RWPE2 (cell line): ENCODE results near the gene TMEM250.

Source experiments
- ATAC-seq: fragments of 200-7000 bp; cut with Tn5 transposase; 3 replicates; pipeline ENCODE4 v1.9.1; 2021; ENCODE audit warnings: low read depth
- DNase-seq: peaks from one replicate; pipeline ENCODE4 v3.0.0-alpha.2; 2020; ENCODE audit warnings: low spot score
- H3K27ac ChIP-seq: fragments of 450-650 bp; 2 replicates; pipeline ENCODE4 v1.5.1; 2017; ENCODE audit warnings: mild to moderate bottlenecking; ENCODE audit not compliant: poor library complexity, severe bottlenecking
- H3K27me3 ChIP-seq: fragments of 250-450 bp; sonication (Bioruptor Pico); 2 replicates; pipeline ENCODE4 v1.5.1; 2021; ENCODE audit warnings: mild to moderate bottlenecking, moderate library complexity; ENCODE audit not compliant: insufficient read depth, poor library complexity, severe bottlenecking
- H3K36me3 ChIP-seq: fragments of 250-450 bp; sonication (Bioruptor Pico); 2 replicates; pipeline ENCODE4 v1.5.1; 2020; ENCODE audit warnings: low read depth, mild to moderate bottlenecking, moderate library complexity
- H3K4me1 ChIP-seq: fragments of 250-450 bp; sonication (Bioruptor Pico); 2 replicates; pipeline ENCODE4 v1.5.1; 2021; ENCODE audit warnings: mild to moderate bottlenecking, moderate library complexity; ENCODE audit not compliant: insufficient read depth, poor library complexity, severe bottlenecking
- H3K4me3 ChIP-seq: fragments of 250-450 bp; sonication (Bioruptor Pico); 2 replicates; pipeline ENCODE4 v1.5.1; 2021; ENCODE audit warnings: mild to moderate bottlenecking, moderate library complexity; ENCODE audit not compliant: severe bottlenecking
- H3K9me3 ChIP-seq: fragments of 250-450 bp; sonication (Bioruptor Pico); 2 replicates; pipeline ENCODE4 v1.5.1; 2021; ENCODE audit warnings: mild to moderate bottlenecking, moderate library complexity; ENCODE audit not compliant: severe bottlenecking
- CTCF ChIP-seq: fragments of 450-650 bp; IDR thresholded peaks from one replicate; pipeline ENCODE4 v1.5.1; 2017; ENCODE audit warnings: mild to moderate bottlenecking, moderate library complexity; ENCODE audit not compliant: poor library complexity, severe bottlenecking

TMEM250 gene

GRCh38 chr9:136089697-136090045, 29.0 kb downstream of the TMEM250 start:
- peak; percentile 74 for TF ChIP-seq CTCF

GRCh38 chr9:136088939-136089696, 29.6 kb downstream of the TMEM250 start:
- H3K27me3 ChIP-seq = no peaks in the 10 kb centered on the region
- no peak for DNase-seq
- no peaks in the 10 kb centered on the region for H3K9me3 ChIP-seq
- no peak for ATAC-seq
- no peak overlapping the region for H3K4me3 ChIP-seq
- H3K36me3 ChIP-seq = no peaks in the 10 kb centered on the region
- no peak overlapping the region for H3K27ac ChIP-seq
- TF ChIP-seq CTCF = no peak
- H3K4me1 ChIP-seq = no peaks in the 10 kb centered on the region

More at GRCh38 chr9:136089697-136090045, 29.0 kb downstream of the TMEM250 start:
- H3K36me3 ChIP-seq = no peaks in the 10 kb centered on the region
- no peak overlapping the region for H3K27ac ChIP-seq
- DNase-seq (no peak), ATAC-seq (no peak)
- H3K4me1 ChIP-seq = no peaks in the 10 kb centered on the region
- no peak overlapping the region for H3K4me3 ChIP-seq
- H3K27me3 ChIP-seq = no peaks in the 10 kb centered on the region
- no peaks in the 10 kb centered on the region for H3K9me3 ChIP-seq

- H3K4me3 ChIP-seq = no peak overlapping the region
These were observed 30.2 kb downstream of the TMEM250 start for GRCh38 chr9:136088481-136088938.

GRCh38 chr9:136087741-136088480, 30.8 kb downstream of the TMEM250 start:
- H3K4me1 ChIP-seq = no peaks in the 10 kb centered on the region
- ATAC-seq (no peak), DNase-seq (no peak)
- no peaks in the 10 kb centered on the region for H3K27me3 ChIP-seq
- H3K9me3 ChIP-seq = no peaks in the 10 kb centered on the region
- TF ChIP-seq CTCF = no peak
- H3K4me3 ChIP-seq = no peak overlapping the region
- H3K27ac ChIP-seq = no peak overlapping the region
- H3K36me3 ChIP-seq = no peaks in the 10 kb centered on the region

More at GRCh38 chr9:136088481-136088938, 30.2 kb downstream of the TMEM250 start:
- DNase-seq (no peak), ATAC-seq (no peak)
- no peak for TF ChIP-seq CTCF
- Histone ChIP-seq H3K27me3 (no peaks in the 10 kb centered on the region), H3K36me3 (no peaks in the 10 kb centered on the region), H3K9me3 (no peaks in the 10 kb centered on the region), H3K4me1 (no peaks in the 10 kb centered on the region), H3K27ac (no peak overlapping the region)
